K562 (cell line): ENCODE data around the gene CHPF. TPM values are rescaled to one million over a fixed set of nuclear protein-coding genes. Genes with fewer than 3 reads are reported as not detected.

Experiments
- CXXC5 ChIP-seq: fragments of 250-450 bp; sonication (Bioruptor Pico); IDR thresholded peaks from 2 replicates; pipeline ENCODE4 v1.8.0; 2022; ENCODE audit warnings: inconsistent platforms, mild to moderate bottlenecking, moderate library complexity
- KDM5B ChIP-seq: fragments of 200-600 bp; sonication (generic); IDR thresholded peaks from 2 replicates; pipeline ENCODE4 v1.6.1; 2012; ENCODE audit warnings: low read depth, mild to moderate bottlenecking, moderate library complexity, low read length, control low read depth, inconsistent platforms; ENCODE audit not compliant: insufficient replicate concordance
- PHF8 ChIP-seq: fragments of 200-600 bp; sonication (generic); IDR thresholded peaks from 2 replicates; pipeline ENCODE4 v1.6.1; 2012; ENCODE audit warnings: mixed run types, mild to moderate bottlenecking, inconsistent platforms, low read length, moderate library complexity, borderline replicate concordance
- POLR2G ChIP-seq: fragments of 200-400 bp; formaldehyde crosslinking; IDR thresholded peaks from 2 replicates; pipeline ENCODE4 v1.6.1; 2017; ENCODE audit warnings: low read depth, mild to moderate bottlenecking, antibody characterized with exemption, low read length, moderate library complexity
- REST ChIP-seq, 2 experiments: fragments of 450-650 bp; formaldehyde crosslinking in 1 of 2; IDR thresholded peaks; 2 replicates each; pipeline versions ENCODE4 v1.4.0 to v1.6.1; 2014 to 2020; ENCODE audit warnings: mild to moderate bottlenecking in 2 of 2, borderline replicate concordance in 1 of 2, low read depth in 1 of 2
- ZFX ChIP-seq: sonication (generic); formaldehyde crosslinking; IDR thresholded peaks from 2 replicates; pipeline ENCODE4 v1.8.0; 2022; ENCODE audit warnings: mild to moderate bottlenecking, missing genetic modification reagents, moderate library complexity
- ZNF740 ChIP-seq, 3 experiments: fragments of 200-800 bp in 1 of 3; sonication (Bioruptor generic) in 1 of 3; sonication (generic) in 1 of 3; formaldehyde crosslinking in 1 of 3; IDR thresholded peaks; 2 replicates each; pipeline versions ENCODE4 v1.6.1 to v1.8.0; 2016 to 2022; ENCODE audit warnings: mild to moderate bottlenecking in 2 of 3, missing compliant biosample characterization in 2 of 3, missing genetic modification characterization in 2 of 3, missing genetic modification reagents in 1 of 3
- ZNF764 ChIP-seq: fragments of 250-450 bp; sonication (Bioruptor Pico); IDR thresholded peaks from 2 replicates; pipeline ENCODE4 v1.4.0; 2020; ENCODE audit warnings: low read depth, mild to moderate bottlenecking, moderate library complexity
- ZNF77 ChIP-seq: fragments of 250-450 bp; sonication (Bioruptor Pico); IDR thresholded peaks from 2 replicates; pipeline ENCODE4 v1.5.0; 2020
- polyA plus RNA-seq, 8 experiments: library from polyadenylated mRNA; depleted of rRNA in 4 of 8; stranded (reverse) in 5 of 8; unstranded in 3 of 8; fragments of >200 nt; fragmentation: Nextera tagmentation in 2 of 8; fragmentation: Illumina TruSeq in 1 of 8; extraction: Ambion mirVana in 2 of 8; extraction: Trizol in 1 of 8; gene quantifications; 2 replicates each; pipeline versions ENCODE4 v1.2.1 to v1.2.3, GENCODE V29; 2011 to 2014; ENCODE audit warnings: inconsistent platforms in 1 of 8, missing spikeins in 1 of 8
- total RNA-seq, 7 experiments: library from RNA; depleted of rRNA in 6 of 7; stranded (reverse); fragments of >200 nt in 6 of 7; fragmentation: Illumina TruSeq in 2 of 7; extraction: Trizol in 2 of 7; gene quantifications; 2 replicates each; pipeline versions ENCODE4 v1.2.1 to v1.2.3, GENCODE V29; 2011 to 2021; ENCODE audit warnings: low replicate concordance in 1 of 7

Gene CHPF
- total and polyA plus RNA-seq, 9 of the 15 experiments (the other 6 are each of a cell fraction or from before 2014, with no cell fraction given) = 0.15 to 57.2 (median 7.9) TPM

- TF ChIP-seq ZNF764 (CRISPR knock-in tag) (no peak), POLR2G (peak; percentile 68), CXXC5 (peak; percentile 37; the same call in 1 of the 2 replicates), ZNF77 (CRISPR knock-in tag) (no peak), REST (IDR thresholded peaks at IDR 0.05; ENCODE audit: borderline replicate concordance) (no peak), REST (CRISPR knock-in tag; IDR thresholded peaks at IDR 0.05; ENCODE audit: low read depth) (0 out of 2 replicates have a peak, but pooled peaks have one; percentile 29), ZFX (CRISPR knock-in tag) (peak; percentile 84), ZNF740 (CRISPR knock-in tag; IDR thresholded peaks at IDR 0.05) (peak; percentile 88), ZNF740 (tag; IDR thresholded peaks at IDR 0.05) (peak in 1 of 2 experiments; percentile 95; a peak in 2 of 4 replicates), PHF8 (peak; percentile 59; the same call in 1 of the 2 replicates), KDM5B (peak; percentile 25)
Observed at GRCh38 chr2:219570924-219571310, 27.3 kb upstream of the CHPF start (continued).
